ENCODE data around the gene MARCHF9. TPM values are rescaled to one million over a fixed set of nuclear protein-coding genes. Genes with fewer than 3 reads are reported as not detected.

The MARCHF9 gene
- total RNA-seq, 1 donor: 0.72 TPM

DNA sequence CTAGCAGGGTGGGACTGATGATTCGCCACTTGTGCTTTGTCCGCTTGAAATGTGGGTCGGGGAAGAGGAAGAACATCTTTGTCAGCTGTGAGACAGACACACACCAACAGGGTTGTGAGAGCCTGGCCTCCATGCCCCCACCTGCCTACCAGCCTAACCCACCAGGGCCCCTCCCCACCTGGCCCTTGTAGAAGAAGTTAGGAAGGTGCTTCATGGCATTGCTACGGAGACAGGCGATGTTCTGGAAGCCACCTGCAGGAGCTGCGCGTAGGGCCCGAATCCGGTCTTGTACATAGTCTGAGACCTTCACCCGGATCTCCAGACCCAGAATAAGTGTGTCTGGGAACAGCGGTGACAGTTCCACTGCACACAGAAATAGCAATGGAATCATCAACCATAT, 14.7 kb downstream of the MARCHF9 start:
- TF ChIP-seq, protein P1, sequence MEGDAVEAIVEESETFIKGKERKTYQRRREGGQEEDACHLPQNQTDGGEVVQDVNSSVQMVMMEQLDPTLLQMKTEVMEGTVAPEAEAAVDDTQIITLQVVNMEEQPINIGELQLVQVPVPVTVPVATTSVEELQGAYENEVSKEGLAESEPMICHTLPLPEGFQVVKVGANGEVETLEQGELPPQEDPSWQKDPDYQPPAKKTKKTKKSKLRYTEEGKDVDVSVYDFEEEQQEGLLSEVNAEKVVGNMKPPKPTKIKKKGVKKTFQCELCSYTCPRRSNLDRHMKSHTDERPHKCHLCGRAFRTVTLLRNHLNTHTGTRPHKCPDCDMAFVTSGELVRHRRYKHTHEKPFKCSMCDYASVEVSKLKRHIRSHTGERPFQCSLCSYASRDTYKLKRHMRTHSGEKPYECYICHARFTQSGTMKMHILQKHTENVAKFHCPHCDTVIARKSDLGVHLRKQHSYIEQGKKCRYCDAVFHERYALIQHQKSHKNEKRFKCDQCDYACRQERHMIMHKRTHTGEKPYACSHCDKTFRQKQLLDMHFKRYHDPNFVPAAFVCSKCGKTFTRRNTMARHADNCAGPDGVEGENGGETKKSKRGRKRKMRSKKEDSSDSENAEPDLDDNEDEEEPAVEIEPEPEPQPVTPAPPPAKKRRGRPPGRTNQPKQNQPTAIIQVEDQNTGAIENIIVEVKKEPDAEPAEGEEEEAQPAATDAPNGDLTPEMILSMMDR (IDR thresholded peaks at IDR 0.05; ENCODE audit: extremely low read depth, low read depth, low read length): no peak
- Histone ChIP-seq H3K27ac (ENCODE audit: low read depth, low read length) (no peak overlapping the region), H3K36me3 (ENCODE audit: insufficient read depth, low read length) (peaks cover 26% of the 10 kb centered on the region), H3K4me2 (ENCODE audit: insufficient read depth, low read length) (no peak overlapping the region), H3K4me1 (ENCODE audit: insufficient read depth, low read length) (peaks cover 39% of the 10 kb centered on the region), H3K4me3 (ENCODE audit: insufficient read depth, low read length) (no peak overlapping the region), H3K27me3 (ENCODE audit: insufficient read depth, low read length) (peaks cover 29% of the 10 kb centered on the region), H2AFZ (ENCODE audit: low read length) (no peak overlapping the region), H4K20me1 (ENCODE audit: insufficient read depth, low read length) (peaks cover 2% of the 10 kb centered on the region), H3K79me2 (ENCODE audit: insufficient read depth, low read length) (peaks cover 12% of the 10 kb centered on the region), H3K9me3 (ENCODE audit: low read depth, low read length) (no peaks in the 10 kb centered on the region)
- no peak for DNase-seq (ENCODE audit: insufficient read length, low spot score, missing footprints)

DNA sequence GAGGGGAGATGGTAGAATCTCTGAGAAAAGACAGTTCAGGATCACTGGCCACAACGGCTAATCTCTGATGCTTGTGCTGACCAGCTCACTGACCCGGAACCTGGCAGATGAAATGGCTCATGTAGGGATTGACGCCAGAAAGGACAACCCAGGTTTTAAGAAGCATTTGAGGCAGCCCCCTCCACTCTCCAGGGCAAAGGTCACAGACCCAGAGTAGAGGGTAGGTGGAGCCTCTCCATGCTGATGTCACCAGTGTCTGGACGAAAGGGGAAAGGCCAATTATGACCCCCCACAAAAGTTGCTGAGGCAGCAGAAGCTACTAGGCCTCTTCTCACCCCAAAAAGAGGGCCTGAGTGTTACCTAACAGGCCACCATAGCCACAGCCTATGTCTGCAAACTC, 15.8 kb downstream of the MARCHF9 start:
- Histone ChIP-seq H3K79me2 (ENCODE audit: insufficient read depth, low read length) (peaks cover 12% of the 10 kb centered on the region), H3K4me3 (ENCODE audit: insufficient read depth, low read length) (no peak overlapping the region), H2AFZ (ENCODE audit: low read length) (no peak overlapping the region), H3K36me3 (ENCODE audit: insufficient read depth, low read length) (peaks cover 26% of the 10 kb centered on the region), H3K4me2 (ENCODE audit: insufficient read depth, low read length) (peak overlapping the region; percentile 90), H4K20me1 (ENCODE audit: insufficient read depth, low read length) (peaks cover under 1% of the 10 kb centered on the region), H3K4me1 (ENCODE audit: insufficient read depth, low read length) (peaks cover 35% of the 10 kb centered on the region), H3K27ac (ENCODE audit: low read depth, low read length) (peak overlapping the region; percentile 95), H3K27me3 (ENCODE audit: insufficient read depth, low read length) (peaks cover 18% of the 10 kb centered on the region), H3K9me3 (ENCODE audit: low read depth, low read length) (no peaks in the 10 kb centered on the region)
- no peak for DNase-seq (ENCODE audit: insufficient read length, low spot score, missing footprints)
- TF ChIP-seq, protein P1 (IDR thresholded peaks at IDR 0.05; ENCODE audit: extremely low read depth, low read depth, low read length): no peak

DNA sequence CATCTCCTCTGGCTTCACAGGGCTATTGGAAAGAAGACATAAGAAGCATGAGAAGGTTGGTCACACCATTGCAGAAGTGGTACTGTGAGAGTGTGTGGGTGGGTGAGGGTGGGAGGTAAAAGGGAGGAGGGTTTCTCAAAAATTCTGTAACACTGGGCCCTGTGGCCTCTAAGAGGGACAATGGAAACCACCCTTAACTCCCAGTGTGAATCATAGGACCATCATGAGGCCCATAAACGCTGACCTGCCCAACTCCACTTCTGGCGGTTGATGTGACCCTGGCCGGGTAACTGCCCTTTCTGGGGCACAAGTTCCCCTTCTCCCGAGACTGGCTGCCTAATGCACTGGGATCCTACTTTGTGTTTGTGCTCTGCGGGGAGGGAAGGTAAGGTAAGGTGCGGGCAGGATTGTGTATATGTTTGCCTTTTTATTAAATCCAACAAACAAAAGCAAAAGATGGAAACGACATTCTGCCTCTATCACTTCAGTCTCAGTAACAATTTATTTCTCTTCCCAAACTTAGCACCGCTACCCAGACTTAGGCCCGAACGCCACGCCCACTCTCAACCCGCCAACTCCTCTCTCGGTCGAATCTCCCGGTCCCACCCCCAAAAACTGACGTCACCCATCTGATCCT, 16.5 kb downstream of the MARCHF9 start:
- H3K27ac ChIP-seq (ENCODE audit: low read depth, low read length): peak overlapping the region; percentile 95
- peaks cover 11% of the 10 kb centered on the region for H3K27me3 ChIP-seq (ENCODE audit: insufficient read depth, low read length)
- H3K9me3 ChIP-seq (ENCODE audit: low read depth, low read length): no peaks in the 10 kb centered on the region
- peaks cover 26% of the 10 kb centered on the region for H3K36me3 ChIP-seq (ENCODE audit: insufficient read depth, low read length)
- H3K4me2 ChIP-seq (ENCODE audit: insufficient read depth, low read length): peak overlapping the region; percentile 90
- peak overlapping the region; percentile 91 for H3K4me3 ChIP-seq (ENCODE audit: insufficient read depth, low read length)
- no peaks in the 10 kb centered on the region for H4K20me1 ChIP-seq (ENCODE audit: insufficient read depth, low read length)
- DNase-seq (ENCODE audit: insufficient read length, low spot score, missing footprints): peak; percentile 98
- peaks cover 29% of the 10 kb centered on the region for H3K4me1 ChIP-seq (ENCODE audit: insufficient read depth, low read length)
- peak overlapping the region; percentile 98 for H2AFZ ChIP-seq (ENCODE audit: low read length)
- TF ChIP-seq, protein P1 (IDR thresholded peaks at IDR 0.05; ENCODE audit: extremely low read depth, low read depth, low read length): no peak
- H3K79me2 ChIP-seq (ENCODE audit: insufficient read depth, low read length): peaks cover 12% of the 10 kb centered on the region

DNA sequence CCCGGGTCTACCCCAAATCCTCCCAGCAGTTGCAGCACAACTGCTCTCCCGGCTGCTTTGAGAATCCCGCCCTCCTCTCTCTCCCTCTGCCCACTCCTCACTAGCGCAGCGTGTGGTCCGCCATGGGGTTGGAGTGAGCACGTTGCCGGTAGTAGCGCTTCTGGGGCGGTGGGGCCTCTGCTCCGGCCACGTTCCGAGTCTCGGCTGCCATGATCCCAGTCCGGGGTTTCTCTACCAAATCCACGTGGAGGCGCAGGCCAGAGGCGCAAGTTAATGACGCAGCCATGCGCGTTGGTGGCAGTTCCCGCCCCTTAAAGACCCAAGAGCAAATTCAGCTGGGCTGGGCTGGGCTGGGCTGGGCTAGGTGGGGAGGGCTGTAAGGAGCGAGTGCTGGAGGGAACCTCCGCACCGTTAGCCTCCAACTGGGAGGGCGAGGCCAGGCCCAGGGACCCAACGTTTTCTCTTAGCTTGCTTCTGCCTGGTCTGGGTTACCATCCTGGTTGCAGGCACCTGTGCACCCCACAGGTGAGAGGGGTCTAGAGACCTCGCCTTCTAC, 17.0 kb downstream of the MARCHF9 start, which contains the start of gene METTL1:
METTL1 (minus strand) TSS at position 233 of the 556 bp plus-strand sequence; CDS start at position 211, 22 bp downstream.
- TF ChIP-seq, protein P1 (IDR thresholded peaks at IDR 0.05; ENCODE audit: extremely low read depth, low read depth, low read length): no peak
- H3K9me3 ChIP-seq (ENCODE audit: low read depth, low read length): no peaks in the 10 kb centered on the region
- H3K4me2 ChIP-seq (ENCODE audit: insufficient read depth, low read length): peak within 1 kb of the TSS; percentile 90
- H3K4me3 ChIP-seq (ENCODE audit: insufficient read depth, low read length): peak within 1 kb of the TSS; percentile 91
- DNase-seq (ENCODE audit: insufficient read length, low spot score, missing footprints): peak; percentile 98
- H3K36me3 ChIP-seq (ENCODE audit: insufficient read depth, low read length): peaks cover 26% of the 10 kb centered on the region
- H3K27me3 ChIP-seq (ENCODE audit: insufficient read depth, low read length): peaks cover 5% of the 10 kb centered on the region
- no peaks in the 10 kb centered on the region for H4K20me1 ChIP-seq (ENCODE audit: insufficient read depth, low read length)
- peak within 1 kb of the TSS; percentile 98 for H2AFZ ChIP-seq (ENCODE audit: low read length)
- H3K4me1 ChIP-seq (ENCODE audit: insufficient read depth, low read length): peaks cover 23% of the 10 kb centered on the region
- peaks cover 12% of the 10 kb centered on the region for H3K79me2 ChIP-seq (ENCODE audit: insufficient read depth, low read length)
- peak within 1 kb of the TSS; percentile 95 for H3K27ac ChIP-seq (ENCODE audit: low read depth, low read length)
